ENCODE results near the gene BCLAF1. TPM values are rescaled to one million over a fixed set of nuclear protein-coding genes. Genes with fewer than 3 reads are reported as not detected.

BCLAF1 gene
- total and polyA plus RNA-seq, 9 of the 15 experiments (the other 6 are each of a cell fraction or from before 2014, with no cell fraction given): 65.4 to 286 (median 165) TPM

DNA sequence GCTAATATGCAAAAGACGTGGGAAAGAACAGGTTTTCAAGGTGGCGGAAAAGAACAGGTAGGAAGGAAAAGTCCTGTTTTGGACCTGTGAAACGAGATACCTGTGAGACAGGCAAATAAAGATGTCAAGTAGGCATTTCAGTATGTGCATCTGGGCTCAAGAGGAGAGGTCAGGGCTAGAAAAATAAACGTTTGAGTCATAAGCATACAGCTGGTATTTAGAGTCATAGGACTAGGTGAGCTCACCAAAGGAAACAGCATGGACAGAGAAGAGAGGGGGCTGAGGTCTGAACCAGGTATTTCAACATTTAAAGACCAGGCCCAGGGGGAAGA is 54.4 kb downstream of the BCLAF1 start:
- POLR2A ChIA-PET: interaction anchor here (0.7 to 7.2 kb wide), 8 partner anchors 10 to 740 kb away, joined by 3 to 74 read pairs (median 4); partner anchors contain the start of genes BCLAF1 and MTFR2
- Histone ChIP-seq H3K27me3 (ENCODE audit: control insufficient read depth in 2 of 2, insufficient read depth in 2 of 2, low read length in 2 of 2) (no peaks in the 10 kb centered on the region), H2AFZ (ENCODE audit: low read depth, low read length) (no peak overlapping the region), H3K79me2 (ENCODE audit: control insufficient read depth, insufficient read depth, low read length) (no peaks in the 10 kb centered on the region), H3K4me3 (no peak overlapping the region), H3K9me1 (ENCODE audit: control insufficient read depth, insufficient read depth, low read length) (no peaks in the 10 kb centered on the region), H3K9ac (ENCODE audit: insufficient read depth in 1 of 2, low read depth in 2 of 2, low read length in 2 of 2) (no peak overlapping the region), H3K4me1 (replicated peaks in 1 of 2; ENCODE audit: control insufficient read depth in 2 of 2, insufficient read depth in 2 of 2, low read length in 2 of 2) (peaks cover 17 to 37% of the 10 kb centered on the region in 2 experiments), H3K27ac (ENCODE audit: extremely low read depth, low read depth, low read length) (peak overlapping the region; percentile 10; the same call in 1 of the 3 replicates), H3K4me2 (ENCODE audit: insufficient read depth, low read length) (no peak overlapping the region), H3K9me3 (replicated peaks; ENCODE audit: control insufficient read depth, insufficient read depth, low read depth, low read length) (no peaks in the 10 kb centered on the region), H4K20me1 (replicated peaks; ENCODE audit: control insufficient read depth, insufficient read depth, low read length) (no peaks in the 10 kb centered on the region; the same call in 1 of the 2 replicates), H3K36me3 (ENCODE audit: control insufficient read depth, insufficient read depth, low read length) (peaks cover 66% of the 10 kb centered on the region)
- DNase-seq (ENCODE audit: extremely low read depth in 1 of 4, low spot score in 3 of 4) (no peak), FAIRE-seq (no peak), ATAC-seq (no peak)
- WGBS (ENCODE audit: insufficient coverage, low coverage, missing lambda C conversion rate): 49% methylated on average over 4 of the region's 4 CpGs
- intact Hi-C loops (cut with micrococcal nuclease) (no loop called here), in situ Hi-C loops (cut with MboI) (no loop called here)
- CTCF ChIA-PET (ENCODE audit: low intra/inter-chr PET ratio): no interaction called here
- no TSS peak for BruUV-seq (replicated peaks)
- TF ChIP-seq PHB2 (IDR thresholded peaks at IDR 0.05; ENCODE audit: low read depth) (no peak), SMARCA4 (IDR thresholded peaks at IDR 0.05) (no peak), RNF2 (IDR thresholded peaks at IDR 0.05) (no peak), MYC (IDR thresholded peaks at IDR 0.05; ENCODE audit: low read depth, low read length) (no peak), MYC (CRISPR knock-in tag; IDR thresholded peaks at IDR 0.05; ENCODE audit: borderline replicate concordance, low read depth) (no peak), TGIF2 (CRISPR knock-in tag; IDR thresholded peaks at IDR 0.05) (no peak), ZNF316 (IDR thresholded peaks at IDR 0.05) (0 out of 2 replicates have a peak, but pooled peaks have one; percentile 12), TRIM28 (IDR thresholded peaks at IDR 0.05) (no peak), LARP7 (IDR thresholded peaks at IDR 0.05) (no peak), NFYB (IDR thresholded peaks at IDR 0.05; ENCODE audit: extremely low read depth, insufficient read length) (no peak), SP2 (IDR thresholded peaks at IDR 0.05; ENCODE audit: extremely low read depth, low read depth, low read length, poor library complexity, severe bottlenecking) (no peak), IRF2 (CRISPR knock-in tag; IDR thresholded peaks at IDR 0.05) (no peak), SMAD2 (IDR thresholded peaks at IDR 0.05; ENCODE audit: low read depth, low read length) (no peak)
- TF ChIP-seq, protein P1, sequence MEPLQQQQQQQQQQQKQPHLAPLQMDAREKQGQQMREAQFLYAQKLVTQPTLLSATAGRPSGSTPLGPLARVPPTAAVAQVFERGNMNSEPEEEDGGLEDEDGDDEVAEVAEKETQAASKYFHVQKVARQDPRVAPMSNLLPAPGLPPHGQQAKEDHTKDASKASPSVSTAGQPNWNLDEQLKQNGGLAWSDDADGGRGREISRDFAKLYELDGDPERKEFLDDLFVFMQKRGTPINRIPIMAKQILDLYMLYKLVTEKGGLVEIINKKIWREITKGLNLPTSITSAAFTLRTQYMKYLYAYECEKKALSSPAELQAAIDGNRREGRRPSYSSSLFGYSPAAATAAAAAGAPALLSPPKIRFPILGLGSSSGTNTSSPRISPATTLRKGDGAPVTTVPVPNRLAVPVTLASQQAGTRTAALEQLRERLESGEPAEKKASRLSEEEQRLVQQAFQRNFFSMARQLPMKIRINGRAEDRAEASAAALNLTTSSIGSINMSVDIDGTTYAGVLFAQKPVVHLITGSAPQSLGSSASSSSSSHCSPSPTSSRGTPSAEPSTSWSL (CRISPR knock-in tag; IDR thresholded peaks at IDR 0.05; ENCODE audit: borderline replicate concordance): no peak
- TF ChIP-seq, protein P2, sequence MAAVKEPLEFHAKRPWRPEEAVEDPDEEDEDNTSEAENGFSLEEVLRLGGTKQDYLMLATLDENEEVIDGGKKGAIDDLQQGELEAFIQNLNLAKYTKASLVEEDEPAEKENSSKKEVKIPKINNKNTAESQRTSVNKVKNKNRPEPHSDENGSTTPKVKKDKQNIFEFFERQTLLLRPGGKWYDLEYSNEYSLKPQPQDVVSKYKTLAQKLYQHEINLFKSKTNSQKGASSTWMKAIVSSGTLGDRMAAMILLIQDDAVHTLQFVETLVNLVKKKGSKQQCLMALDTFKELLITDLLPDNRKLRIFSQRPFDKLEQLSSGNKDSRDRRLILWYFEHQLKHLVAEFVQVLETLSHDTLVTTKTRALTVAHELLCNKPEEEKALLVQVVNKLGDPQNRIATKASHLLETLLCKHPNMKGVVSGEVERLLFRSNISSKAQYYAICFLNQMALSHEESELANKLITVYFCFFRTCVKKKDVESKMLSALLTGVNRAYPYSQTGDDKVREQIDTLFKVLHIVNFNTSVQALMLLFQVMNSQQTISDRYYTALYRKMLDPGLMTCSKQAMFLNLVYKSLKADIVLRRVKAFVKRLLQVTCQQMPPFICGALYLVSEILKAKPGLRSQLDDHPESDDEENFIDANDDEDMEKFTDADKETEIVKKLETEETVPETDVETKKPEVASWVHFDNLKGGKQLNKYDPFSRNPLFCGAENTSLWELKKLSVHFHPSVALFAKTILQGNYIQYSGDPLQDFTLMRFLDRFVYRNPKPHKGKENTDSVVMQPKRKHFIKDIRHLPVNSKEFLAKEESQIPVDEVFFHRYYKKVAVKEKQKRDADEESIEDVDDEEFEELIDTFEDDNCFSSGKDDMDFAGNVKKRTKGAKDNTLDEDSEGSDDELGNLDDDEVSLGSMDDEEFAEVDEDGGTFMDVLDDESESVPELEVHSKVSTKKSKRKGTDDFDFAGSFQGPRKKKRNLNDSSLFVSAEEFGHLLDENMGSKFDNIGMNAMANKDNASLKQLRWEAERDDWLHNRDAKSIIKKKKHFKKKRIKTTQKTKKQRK (IDR thresholded peaks at IDR 0.05; ENCODE audit: borderline replicate concordance, low read depth, low read length): no peak
- TF ChIP-seq, protein P3, sequence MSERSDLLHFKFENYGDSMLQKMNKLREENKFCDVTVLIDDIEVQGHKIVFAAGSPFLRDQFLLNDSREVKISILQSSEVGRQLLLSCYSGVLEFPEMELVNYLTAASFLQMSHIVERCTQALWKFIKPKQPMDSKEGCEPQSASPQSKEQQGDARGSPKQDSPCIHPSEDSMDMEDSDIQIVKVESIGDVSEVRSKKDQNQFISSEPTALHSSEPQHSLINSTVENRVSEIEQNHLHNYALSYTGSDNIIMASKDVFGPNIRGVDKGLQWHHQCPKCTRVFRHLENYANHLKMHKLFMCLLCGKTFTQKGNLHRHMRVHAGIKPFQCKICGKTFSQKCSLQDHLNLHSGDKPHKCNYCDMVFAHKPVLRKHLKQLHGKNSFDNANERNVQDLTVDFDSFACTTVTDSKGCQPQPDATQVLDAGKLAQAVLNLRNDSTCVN (CRISPR knock-in tag; IDR thresholded peaks at IDR 0.05): no peak
- TF ChIP-seq, protein P4, sequence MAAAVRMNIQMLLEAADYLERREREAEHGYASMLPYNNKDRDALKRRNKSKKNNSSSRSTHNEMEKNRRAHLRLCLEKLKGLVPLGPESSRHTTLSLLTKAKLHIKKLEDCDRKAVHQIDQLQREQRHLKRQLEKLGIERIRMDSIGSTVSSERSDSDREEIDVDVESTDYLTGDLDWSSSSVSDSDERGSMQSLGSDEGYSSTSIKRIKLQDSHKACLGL (CRISPR knock-in tag; IDR thresholded peaks at IDR 0.05; ENCODE audit: borderline replicate concordance, poor library complexity, severe bottlenecking): no peak
